Measurements from ENCODE around the gene RNF112.

Gene RNF112

GRCh38 chr17:19412510-19412909 is 1.5 kb downstream of the RNF112 start:
- Histone ChIP-seq H2BK120ac (ENCODE audit: insufficient read depth, low read length, poor library complexity) (no peak overlapping the region), H3K79me2 (ENCODE audit: control insufficient read depth, insufficient read depth, low read length, poor library complexity) (no peaks in the 10 kb centered on the region), H3K27ac (ENCODE audit: low read depth, low read length) (no peak overlapping the region), H3K18ac (ENCODE audit: low read length) (no peak overlapping the region), H3K79me1 (ENCODE audit: low read length) (no peaks in the 10 kb centered on the region), H2BK5ac (ENCODE audit: low read depth, low read length, poor library complexity) (no peak overlapping the region), H3K4me2 (ENCODE audit: low read length) (no peak overlapping the region), H3K9me3 (ENCODE audit: insufficient read depth, low read depth, low read length) (no peaks in the 10 kb centered on the region), H4K91ac (ENCODE audit: low read depth, low read length) (no peak overlapping the region), H3K4ac (ENCODE audit: low read depth, low read length) (no peak overlapping the region), H3K14ac (ENCODE audit: low read length) (no peak overlapping the region), H4K8ac (ENCODE audit: low read depth, low read length) (no peak overlapping the region), H2BK12ac (ENCODE audit: low read length) (no peak overlapping the region), H2AFZ (ENCODE audit: insufficient read depth, low read length, poor library complexity) (no peak overlapping the region), H3K23ac (ENCODE audit: low read length) (no peak overlapping the region), H2AK5ac (ENCODE audit: low read length) (no peak overlapping the region), H3K4me1 (ENCODE audit: control insufficient read depth in 1 of 2, insufficient read depth in 2 of 2, low read length in 2 of 2) (no peaks in the 10 kb centered on the region), H3K27me3 (ENCODE audit: insufficient read depth, low read length) (no peaks in the 10 kb centered on the region), H3K9ac (ENCODE audit: low read length) (no peak overlapping the region), H3K36me3 (ENCODE audit: control insufficient read depth in 1 of 2, insufficient read depth in 2 of 2, low read length in 2 of 2) (no peaks in the 10 kb centered on the region), H4K12ac (ENCODE audit: low read depth, low read length) (no peak overlapping the region), H3K4me3 (ENCODE audit: low read depth, low read length) (no peak overlapping the region)
- no CpG with 5 or more reads among the region's 16 CpGs for WGBS (ENCODE audit: extremely low coverage, insufficient coverage, insufficient read length)
- DNase-seq = no peak

- no peak overlapping the region for H3K14ac ChIP-seq (ENCODE audit: low read length)
- H3K9ac ChIP-seq (ENCODE audit: low read length) = no peak overlapping the region
- H3K79me1 ChIP-seq (ENCODE audit: low read length) = no peaks in the 10 kb centered on the region
- H3K36me3 ChIP-seq (ENCODE audit: control insufficient read depth in 1 of 2, insufficient read depth in 2 of 2, low read length in 2 of 2) = no peaks in the 10 kb centered on the region
- H3K4me3 ChIP-seq (ENCODE audit: low read depth, low read length) = no peak overlapping the region
- no peak overlapping the region for H4K91ac ChIP-seq (ENCODE audit: low read depth, low read length)
- no peaks in the 10 kb centered on the region for H3K4me1 ChIP-seq (ENCODE audit: control insufficient read depth in 1 of 2, insufficient read depth in 2 of 2, low read length in 2 of 2)
- no peak overlapping the region for H3K4me2 ChIP-seq (ENCODE audit: low read length)
- no peak overlapping the region for H2AK5ac ChIP-seq (ENCODE audit: low read length)
- H4K12ac ChIP-seq (ENCODE audit: low read depth, low read length) = no peak overlapping the region
- H2BK120ac ChIP-seq (ENCODE audit: insufficient read depth, low read length, poor library complexity) = no peak overlapping the region
- H2BK12ac ChIP-seq (ENCODE audit: low read length) = no peak overlapping the region
- no peak overlapping the region for H2AFZ ChIP-seq (ENCODE audit: insufficient read depth, low read length, poor library complexity)
- H3K18ac ChIP-seq (ENCODE audit: low read length) = no peak overlapping the region
- no peak overlapping the region for H2BK5ac ChIP-seq (ENCODE audit: low read depth, low read length, poor library complexity)
- no peaks in the 10 kb centered on the region for H3K9me3 ChIP-seq (ENCODE audit: insufficient read depth, low read depth, low read length)
- H3K79me2 ChIP-seq (ENCODE audit: control insufficient read depth, insufficient read depth, low read length, poor library complexity) = no peaks in the 10 kb centered on the region
- H3K4ac ChIP-seq (ENCODE audit: low read depth, low read length) = no peak overlapping the region
- no peaks in the 10 kb centered on the region for H3K27me3 ChIP-seq (ENCODE audit: insufficient read depth, low read length)
- H4K8ac ChIP-seq (ENCODE audit: low read depth, low read length) = no peak overlapping the region
- no peak overlapping the region for H3K23ac ChIP-seq (ENCODE audit: low read length)
- WGBS (ENCODE audit: extremely low coverage, insufficient coverage, insufficient read length) = no CpG with 5 or more reads among the region's 12 CpGs
- no peak for DNase-seq
- no peak overlapping the region for H3K27ac ChIP-seq (ENCODE audit: low read depth, low read length)
Measured at GRCh38 chr17:19412984-19413383, 2.0 kb downstream of the RNF112 start.

- no peak for DNase-seq
- Histone ChIP-seq H3K9me3 (ENCODE audit: insufficient read depth, low read depth, low read length) (no peaks in the 10 kb centered on the region), H3K79me2 (ENCODE audit: control insufficient read depth, insufficient read depth, low read length, poor library complexity) (no peaks in the 10 kb centered on the region), H2BK12ac (ENCODE audit: low read length) (no peak overlapping the region), H3K14ac (ENCODE audit: low read length) (no peak overlapping the region), H2BK120ac (ENCODE audit: insufficient read depth, low read length, poor library complexity) (no peak overlapping the region), H4K8ac (ENCODE audit: low read depth, low read length) (no peak overlapping the region), H3K79me1 (ENCODE audit: low read length) (no peaks in the 10 kb centered on the region), H3K4me2 (ENCODE audit: low read length) (no peak overlapping the region), H3K4me1 (ENCODE audit: control insufficient read depth in 1 of 2, insufficient read depth in 2 of 2, low read length in 2 of 2) (no peaks in the 10 kb centered on the region), H4K12ac (ENCODE audit: low read depth, low read length) (no peak overlapping the region), H2AK5ac (ENCODE audit: low read length) (no peak overlapping the region), H3K27me3 (ENCODE audit: insufficient read depth, low read length) (no peaks in the 10 kb centered on the region), H3K23ac (ENCODE audit: low read length) (no peak overlapping the region), H3K4ac (ENCODE audit: low read depth, low read length) (no peak overlapping the region), H3K27ac (ENCODE audit: low read depth, low read length) (no peak overlapping the region), H3K36me3 (ENCODE audit: control insufficient read depth in 1 of 2, insufficient read depth in 2 of 2, low read length in 2 of 2) (no peaks in the 10 kb centered on the region), H4K91ac (ENCODE audit: low read depth, low read length) (no peak overlapping the region), H2AFZ (ENCODE audit: insufficient read depth, low read length, poor library complexity) (no peak overlapping the region), H3K4me3 (ENCODE audit: low read depth, low read length) (no peak overlapping the region), H3K18ac (ENCODE audit: low read length) (no peak overlapping the region), H2BK5ac (ENCODE audit: low read depth, low read length, poor library complexity) (no peak overlapping the region), H3K9ac (ENCODE audit: low read length) (no peak overlapping the region)
- no CpG with 5 or more reads among the region's 5 CpGs for WGBS (ENCODE audit: extremely low coverage, insufficient coverage, insufficient read length)
Measured at GRCh38 chr17:19413761-19414160, 2.7 kb downstream of the RNF112 start.

DNA sequence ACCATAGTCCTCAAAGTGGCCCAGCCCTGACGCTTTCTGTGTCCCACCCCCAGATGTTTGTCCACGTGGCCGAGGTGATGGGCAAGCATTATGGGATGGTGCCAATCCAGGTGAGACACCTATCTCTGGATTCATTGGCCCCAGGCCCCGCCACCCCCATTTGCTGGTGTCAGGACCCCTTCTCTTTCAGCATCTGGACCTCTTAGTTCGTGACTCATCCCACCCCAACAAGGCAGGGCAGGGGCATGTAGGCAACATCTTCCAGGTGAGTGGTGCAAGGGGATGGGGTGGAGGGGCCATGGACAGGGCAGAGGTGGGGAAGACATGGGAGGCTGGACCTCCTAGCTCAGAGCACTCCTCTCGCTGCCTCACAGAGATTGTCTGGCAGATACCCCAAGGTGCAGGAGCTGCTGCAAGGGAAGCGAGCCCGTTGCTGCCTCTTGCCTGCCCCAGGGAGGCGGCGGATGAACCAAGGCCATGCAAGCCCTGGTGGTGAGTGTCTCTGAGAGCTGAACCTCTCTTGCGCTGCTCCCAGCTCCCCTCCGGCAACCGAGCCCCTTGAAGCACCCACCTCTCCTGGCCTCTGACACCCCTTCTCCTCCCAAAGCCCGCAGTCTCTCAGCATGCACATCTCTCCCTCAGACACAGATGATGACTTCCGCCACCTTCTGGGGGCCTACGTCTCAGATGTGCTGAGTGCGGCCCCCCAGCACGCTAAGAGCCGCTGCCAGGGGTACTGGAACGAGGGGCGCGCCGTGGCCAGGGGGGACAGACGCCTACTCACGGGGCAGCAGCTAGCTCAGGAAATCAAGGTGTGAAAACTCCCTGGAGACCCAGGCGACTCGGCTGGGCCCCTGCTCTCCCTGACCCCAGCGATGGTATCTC is 3.6 kb downstream of the RNF112 start:
- Histone ChIP-seq H2AK5ac (ENCODE audit: low read length) (no peak overlapping the region), H4K91ac (ENCODE audit: low read depth, low read length) (no peak overlapping the region), H4K12ac (ENCODE audit: low read depth, low read length) (no peak overlapping the region), H3K36me3 (ENCODE audit: control insufficient read depth in 1 of 2, insufficient read depth in 2 of 2, low read length in 2 of 2) (no peaks in the 10 kb centered on the region), H4K8ac (ENCODE audit: low read depth, low read length) (no peak overlapping the region), H3K23ac (ENCODE audit: low read length) (no peak overlapping the region), H3K9me3 (ENCODE audit: insufficient read depth, low read depth, low read length) (no peaks in the 10 kb centered on the region), H2BK5ac (ENCODE audit: low read depth, low read length, poor library complexity) (no peak overlapping the region), H3K4me3 (ENCODE audit: low read depth, low read length) (no peak overlapping the region), H3K18ac (ENCODE audit: low read length) (no peak overlapping the region), H3K79me2 (ENCODE audit: control insufficient read depth, insufficient read depth, low read length, poor library complexity) (no peaks in the 10 kb centered on the region), H3K27ac (ENCODE audit: low read depth, low read length) (no peak overlapping the region), H3K9ac (ENCODE audit: low read length) (no peak overlapping the region), H3K4ac (ENCODE audit: low read depth, low read length) (no peak overlapping the region), H2BK12ac (ENCODE audit: low read length) (no peak overlapping the region), H3K27me3 (ENCODE audit: insufficient read depth, low read length) (no peaks in the 10 kb centered on the region), H2BK120ac (ENCODE audit: insufficient read depth, low read length, poor library complexity) (no peak overlapping the region), H3K14ac (ENCODE audit: low read length) (no peak overlapping the region), H3K4me1 (ENCODE audit: control insufficient read depth in 1 of 2, insufficient read depth in 2 of 2, low read length in 2 of 2) (no peaks in the 10 kb centered on the region), H2AFZ (ENCODE audit: insufficient read depth, low read length, poor library complexity) (no peak overlapping the region), H3K79me1 (ENCODE audit: low read length) (no peaks in the 10 kb centered on the region), H3K4me2 (ENCODE audit: low read length) (no peak overlapping the region)
- no peak for DNase-seq
- WGBS (ENCODE audit: extremely low coverage, insufficient coverage, insufficient read length) = no CpG with 5 or more reads among the region's 28 CpGs
